H9 (cell line): ENCODE results near the gene TNIP2. TPM values are rescaled to one million over a fixed set of nuclear protein-coding genes. Genes with fewer than 3 reads are reported as not detected.

Experiments used
- DNase-seq: peaks from one replicate; pipeline ENCODE4 v3.0.0-alpha.2; 2017
- H2AFZ ChIP-seq: one replicate; pipeline ENCODE4 v1.6.1; 2013; ENCODE audit warnings: mild to moderate bottlenecking, low read length, control low read depth, moderate library complexity
- H2AK5ac ChIP-seq: 2 replicates; pipeline ENCODE4 v1.6.1; 2013; ENCODE audit warnings: low read length, control low read depth, mixed read lengths; ENCODE audit not compliant: insufficient read length
- H2BK120ac ChIP-seq: one replicate; pipeline ENCODE4 v1.6.1; 2013; ENCODE audit warnings: low read depth, mild to moderate bottlenecking, low read length, control low read depth, inconsistent platforms; ENCODE audit not compliant: poor library complexity, severe bottlenecking
- H2BK12ac ChIP-seq: 2 replicates; pipeline ENCODE4 v1.6.1; 2013; ENCODE audit warnings: low read length, control low read depth, mixed read lengths, low read depth; ENCODE audit not compliant: insufficient read length
- H2BK15ac ChIP-seq: 2 replicates; pipeline ENCODE4 v1.6.1; 2013; ENCODE audit warnings: low read depth, low read length, control low read depth
- H2BK20ac ChIP-seq: one replicate; pipeline ENCODE4 v1.6.1; 2013; ENCODE audit warnings: low read depth, mild to moderate bottlenecking, low read length, control low read depth, inconsistent platforms; ENCODE audit not compliant: poor library complexity, severe bottlenecking
- H2BK5ac ChIP-seq: 2 replicates; pipeline ENCODE4 v1.6.1; 2013; ENCODE audit warnings: low read length, control low read depth, mixed read lengths; ENCODE audit not compliant: insufficient read length
- H3K14ac ChIP-seq: 2 replicates; pipeline ENCODE4 v1.6.1; 2013; ENCODE audit warnings: low read length, control low read depth; ENCODE audit not compliant: insufficient read depth
- H3K18ac ChIP-seq: 2 replicates; pipeline ENCODE4 v1.6.1; 2013; ENCODE audit warnings: low read depth, mild to moderate bottlenecking, mixed read lengths, low read length, control low read depth; ENCODE audit not compliant: insufficient read length
- H3K23ac ChIP-seq: 2 replicates; pipeline ENCODE4 v1.6.1; 2013; ENCODE audit warnings: low read length, control low read depth, mixed read lengths, low read depth; ENCODE audit not compliant: insufficient read length
- H3K23me2 ChIP-seq: 2 replicates; pipeline ENCODE4 v1.6.1; 2013; ENCODE audit warnings: low read depth, mild to moderate bottlenecking, mixed read lengths, low read length, control low read depth; ENCODE audit not compliant: insufficient read length, poor library complexity, severe bottlenecking
- H3K27ac ChIP-seq: 2 replicates; pipeline ENCODE4 v1.5.1; 2013; ENCODE audit warnings: low read length, control low read depth, mixed read lengths, low read depth; ENCODE audit not compliant: insufficient read length
- H3K27me3 ChIP-seq: 2 replicates; pipeline ENCODE4 v1.6.1; 2013; ENCODE audit warnings: low read length, control low read depth, inconsistent platforms; ENCODE audit not compliant: insufficient read depth
- H3K4ac ChIP-seq: 2 replicates; pipeline ENCODE4 v1.6.1; 2013; ENCODE audit warnings: low read depth, mild to moderate bottlenecking, control low read depth, inconsistent platforms, low read length, moderate library complexity
- H3K4me1 ChIP-seq: 2 replicates; pipeline ENCODE4 v1.6.1; 2013; ENCODE audit warnings: low read length, control low read depth, inconsistent platforms; ENCODE audit not compliant: insufficient read depth
- H3K4me2 ChIP-seq: 2 replicates; pipeline ENCODE4 v1.6.1; 2013; ENCODE audit warnings: low read length, control low read depth, mixed read lengths; ENCODE audit not compliant: insufficient read length, insufficient read depth
- H3K56ac ChIP-seq: 2 replicates; pipeline ENCODE4 v1.6.1; 2013; ENCODE audit warnings: low read depth, mild to moderate bottlenecking, mixed read lengths, low read length, control low read depth; ENCODE audit not compliant: insufficient read length
- H3K79me1 ChIP-seq: 2 replicates; pipeline ENCODE4 v1.6.1; 2013; ENCODE audit warnings: low read depth, mild to moderate bottlenecking, moderate library complexity, low read length, control low read depth, inconsistent platforms; ENCODE audit not compliant: insufficient read depth, poor library complexity, severe bottlenecking
- H3K79me2 ChIP-seq: 2 replicates; pipeline ENCODE4 v1.6.1; 2013; ENCODE audit warnings: low read length, control low read depth, inconsistent platforms; ENCODE audit not compliant: insufficient read depth
- H3K9ac ChIP-seq: 2 replicates; pipeline ENCODE4 v1.6.1; 2013; ENCODE audit warnings: low read length, control low read depth, mixed read lengths; ENCODE audit not compliant: insufficient read length; ENCODE audit errors: extremely low read depth
- H3K9me3 ChIP-seq: one replicate; pipeline ENCODE4 v1.6.1; 2013; ENCODE audit warnings: low read depth, low read length, inconsistent platforms; ENCODE audit not compliant: control insufficient read depth
- H3T11ph ChIP-seq: one replicate; pipeline ENCODE4 v1.6.1; 2013; ENCODE audit warnings: mild to moderate bottlenecking, low read length, control low read depth, inconsistent platforms
- H4K20me1 ChIP-seq: one replicate; pipeline ENCODE4 v1.6.1; 2013; ENCODE audit not compliant: control insufficient read depth, insufficient read length, insufficient read depth
- H4K5ac ChIP-seq: 2 replicates; pipeline ENCODE4 v1.6.1; 2013; ENCODE audit warnings: low read depth, mild to moderate bottlenecking, mixed read lengths, low read length, control low read depth; ENCODE audit not compliant: insufficient read length
- H4K8ac ChIP-seq: replicated peaks from 2 replicates; pipeline ENCODE4 v1.6.1; 2013; ENCODE audit warnings: low read length, control low read depth, mixed read lengths, low read depth; ENCODE audit not compliant: insufficient read length
- H4K91ac ChIP-seq: 2 replicates; pipeline ENCODE4 v1.6.1; 2013; ENCODE audit warnings: low read depth, mild to moderate bottlenecking, moderate library complexity, mixed read lengths, low read length, control low read depth; ENCODE audit not compliant: insufficient read length
- H3K27ac Mint-ChIP-seq, 3 experiments: 2 replicates in 2 of 3; 3 replicates in 1 of 3; pipeline ENCODE4 v1.8.0; 2020 to 2021; ENCODE audit warnings: mixed read lengths in 3 of 3, mild to moderate bottlenecking in 1 of 3, moderate library complexity in 1 of 3
- H3K27me3 Mint-ChIP-seq: 2 replicates; pipeline ENCODE4 v1.8.0; 2021; ENCODE audit warnings: low read depth, mild to moderate bottlenecking, moderate library complexity, mixed read lengths
- H3K36me3 Mint-ChIP-seq, 3 experiments: 2 replicates in 2 of 3; 3 replicates in 1 of 3; pipeline ENCODE4 v1.8.0; 2020 to 2021; ENCODE audit warnings: low read depth in 3 of 3, mixed read lengths in 3 of 3; ENCODE audit not compliant: insufficient read depth in 1 of 3
- H3K4me1 Mint-ChIP-seq, 2 experiments: 2 replicates each; pipeline ENCODE4 v1.8.0; 2020; ENCODE audit warnings: mixed read lengths in 2 of 2
- H3K4me3 Mint-ChIP-seq, 2 experiments: 2 replicates in 1 of 2; 3 replicates in 1 of 2; pipeline ENCODE4 v1.8.0; 2020 to 2021; ENCODE audit warnings: mild to moderate bottlenecking in 2 of 2, mixed read lengths in 2 of 2, moderate library complexity in 1 of 2
- H3K9me3 Mint-ChIP-seq, 2 experiments: 2 replicates in 1 of 2; 3 replicates in 1 of 2; pipeline ENCODE4 v1.8.0; 2020; ENCODE audit warnings: mild to moderate bottlenecking in 2 of 2, mixed read lengths in 2 of 2, moderate library complexity in 1 of 2
- CTCF ChIP-seq: fragments of 200-600 bp; sonication (generic); conservative IDR thresholded peaks from 3 replicates; pipeline ENCODE4 v1.8.0; 2021; ENCODE audit warnings: antibody characterized with exemption, mild to moderate bottlenecking
- WGBS: extraction: QIAGEN DNeasy Blood & Tissue Kit; methylation state at CpG from one replicate; pipeline ENCODE4 v1.1.7; 2013; ENCODE audit warnings: missing lambda C conversion rate, low lambda C conversion rate, mixed read lengths; ENCODE audit not compliant: insufficient read length; ENCODE audit errors: extremely low coverage; 5-methylcytosine and 5-hydroxymethylcytosine counted together
- total RNA-seq: library from RNA; stranded (reverse); gene quantifications from 2 replicates; pipeline ENCODE4 v1.2.1, GENCODE V29; 2021

The TNIP2 gene
- total RNA-seq, 1 experiment from 2014 or later, result 44.7 TPM

- no peaks in the 10 kb centered on the region for H3K79me2 ChIP-seq
- H3K23me2 ChIP-seq, result no peaks in the 10 kb centered on the region
- no peak overlapping the region for H2BK15ac ChIP-seq
- H2AFZ ChIP-seq, result no peak overlapping the region
- no peak overlapping the region for H2BK5ac ChIP-seq
- no peak overlapping the region for H4K5ac ChIP-seq
- no peak overlapping the region for H3K14ac ChIP-seq
- H3K9ac ChIP-seq, result no peak overlapping the region
- no peak overlapping the region for H3K4ac ChIP-seq
- no peak overlapping the region for H3K56ac ChIP-seq
- H3K27ac ChIP-seq, result no peak overlapping the region
- Mint-ChIP-seq H3K4me3 (no peak overlapping the region), H3K4me1 (peaks cover 14 to 27% of the 10 kb centered on the region in 2 experiments), H3K9me3 (no peaks in the 10 kb centered on the region), H3K27me3 (peaks cover 27% of the 10 kb centered on the region), H3K27ac (no peak overlapping the region), H3K36me3 (no peaks in the 10 kb centered on the region)
- WGBS, result no CpG with 5 or more reads among the region's 19 CpGs
- no peak for TF ChIP-seq CTCF
- no peak for DNase-seq
- H2BK12ac ChIP-seq, result no peak overlapping the region
- H3K23ac ChIP-seq, result no peak overlapping the region
- H2AK5ac ChIP-seq, result no peak overlapping the region
- H4K8ac ChIP-seq, result no peak overlapping the region
- H3K4me2 ChIP-seq, result no peak overlapping the region
- no peak overlapping the region for H2BK20ac ChIP-seq
- H3K4me1 ChIP-seq, result no peaks in the 10 kb centered on the region
- H3K27me3 ChIP-seq, result no peaks in the 10 kb centered on the region
- H4K20me1 ChIP-seq, result peaks cover 3% of the 10 kb centered on the region
- no peak overlapping the region for H3T11ph ChIP-seq
- H3K9me3 ChIP-seq, result no peaks in the 10 kb centered on the region
- no peak overlapping the region for H3K18ac ChIP-seq
- no peak overlapping the region for H4K91ac ChIP-seq
- no peak overlapping the region for H2BK120ac ChIP-seq
- H3K79me1 ChIP-seq, result no peaks in the 10 kb centered on the region
Measured at GRCh38 chr4:2790583-2791517, 34.7 kb upstream of the TNIP2 start.
